A549 (cell line): Measurements from ENCODE around the gene SORT1.
A peak's percentile ranks its signal among the peaks of the same experiment; 100 is the strongest.

ENCODE experiments used
- CTCF ChIP-seq: fragments of >200 bp; sonication (Bioruptor Twin); formaldehyde crosslinking; IDR thresholded peaks from 3 replicates; pipeline ENCODE4 v1.5.1; 2016
- POLR2A ChIP-seq: IDR thresholded peaks from 2 replicates; pipeline ENCODE4 v1.6.1; 2012; ENCODE audit warnings: mild to moderate bottlenecking, low read length
- RAD21 ChIP-seq, 2 experiments: fragments of >200 bp in 1 of 2; sonication (Bioruptor Twin) in 1 of 2; formaldehyde crosslinking in 1 of 2; IDR thresholded peaks in 1 of 2; conservative IDR thresholded peaks in 1 of 2; 2 replicates in 1 of 2; 3 replicates in 1 of 2; pipeline ENCODE4 v1.6.1; 2012 to 2018; ENCODE audit warnings: inconsistent platforms in 1 of 2
- REST ChIP-seq: fragments of 200-600 bp; sonication (generic); IDR thresholded peaks from 2 replicates; pipeline ENCODE4 v1.6.1; 2016; ENCODE audit warnings: antibody characterized with exemption, mild to moderate bottlenecking, moderate library complexity
- ZNF302 ChIP-seq: fragments of 250-450 bp; sonication (Bioruptor Pico); IDR thresholded peaks from 2 replicates; pipeline ENCODE4 v1.9.0; 2021; ENCODE audit warnings: inconsistent platforms, mild to moderate bottlenecking, moderate library complexity

- no peak for TF ChIP-seq POLR2A
- no peak for TF ChIP-seq REST
- 0 out of 5 replicates have a peak, but pooled peaks of 1 of the 2 experiments have one; percentile 18 for TF ChIP-seq RAD21 (conservative IDR thresholded peaks at IDR 0.05 in 1 of 2, IDR thresholded peaks at IDR 0.05 in 1 of 2)
- TF ChIP-seq ZNF302 (CRISPR knock-in tag) = no peak
- TF ChIP-seq CTCF = no peak
Measured at GRCh38 chr1:109274533-109275476, 122.9 kb downstream of the SORT1 start.
